ENCODE measurements around the gene NPHS2.
"Not testable (repeated sequence)": the region's sequence is repeated elsewhere in the genome, so short reads cannot be mapped to it uniquely, and the experiment has no call there.

NPHS2 gene

GRCh38 chr1:179545321-179545720 is 30.4 kb downstream of the NPHS2 start:
- DNase-seq = no peak

DNA sequence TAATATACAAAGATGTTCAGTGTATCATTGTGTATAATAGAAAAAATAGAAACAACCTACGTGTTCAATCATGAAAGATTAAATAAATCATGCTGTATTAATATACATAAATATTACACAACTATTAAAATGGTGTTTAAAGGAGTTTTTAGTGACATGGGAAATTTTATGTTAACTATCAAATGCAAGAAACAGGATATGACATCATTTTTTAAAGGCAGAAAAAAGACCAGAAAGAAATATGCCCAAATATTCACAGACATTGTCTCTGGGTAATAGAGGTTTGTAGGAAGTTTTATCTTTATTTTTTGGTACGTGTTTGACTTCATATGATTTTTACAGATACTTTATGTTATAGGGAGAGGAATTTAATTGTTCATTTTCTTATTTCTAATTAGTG is 34.0 kb downstream of the NPHS2 start:
- no peak for DNase-seq

DNA sequence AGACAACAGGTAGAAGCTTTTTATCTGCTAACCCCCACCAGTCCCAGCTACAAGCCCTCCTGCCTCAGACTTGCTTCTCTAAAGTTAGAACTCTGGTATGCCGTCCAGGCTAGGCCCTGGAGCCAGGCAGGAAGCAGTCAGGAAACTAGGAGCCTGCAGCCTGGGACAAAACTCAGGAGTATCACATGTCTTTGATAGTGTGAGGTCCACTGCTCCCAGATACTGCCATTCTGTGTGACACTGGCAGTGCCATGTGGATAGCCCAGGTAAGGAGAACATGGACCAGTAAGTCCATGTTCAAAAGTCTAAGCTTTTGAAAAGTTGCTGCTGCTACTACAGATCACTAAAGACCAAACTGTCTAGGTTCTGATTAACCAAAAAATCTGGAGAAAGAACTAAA is 45.4 kb downstream of the NPHS2 start:
- no peak for DNase-seq

GRCh38 chr1:179529482-179530195 is 46.1 kb downstream of the NPHS2 start:
- no peak for DNase-seq

- not testable (repeated sequence) for DNase-seq
Observed at GRCh38 chr1:179518544-179518943, 57.2 kb downstream of the NPHS2 start.

DNA sequence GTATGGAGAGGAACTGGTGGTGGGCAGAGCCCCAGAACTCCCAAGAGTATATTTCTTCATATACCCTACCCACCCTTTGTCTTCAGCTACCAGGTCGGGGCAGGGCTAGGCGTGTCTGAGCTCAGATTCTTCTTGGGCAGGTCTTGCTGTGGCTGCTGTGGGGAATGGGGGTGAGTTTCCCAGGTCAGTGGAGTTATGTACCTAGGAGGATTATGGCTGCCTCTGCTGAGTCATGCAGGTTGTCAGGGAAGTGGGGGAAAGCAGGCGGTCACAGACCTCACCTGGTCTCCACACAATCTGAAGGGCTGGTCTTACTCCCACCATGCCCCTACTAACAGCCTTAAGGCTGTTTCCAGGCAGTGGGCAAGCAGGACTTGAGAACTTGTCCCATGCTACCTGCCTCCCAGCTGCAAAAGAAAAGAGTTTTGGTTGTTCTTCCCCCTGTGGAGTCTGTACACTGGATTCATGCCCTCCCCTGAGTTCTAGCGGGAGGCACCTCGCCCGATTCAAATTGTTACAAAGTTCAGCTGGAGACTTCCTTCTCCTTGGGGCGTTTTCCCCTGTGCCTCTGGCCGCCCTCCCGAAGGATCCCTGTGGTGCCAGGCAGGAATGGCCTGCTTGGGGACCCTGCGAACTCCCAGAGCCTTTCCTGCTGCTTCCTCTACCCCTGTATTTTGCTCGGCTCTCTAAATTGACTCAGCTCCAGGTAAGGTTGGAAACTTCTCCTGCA is 58.6 kb downstream of the NPHS2 start:
- DNase-seq = no peak

DNA sequence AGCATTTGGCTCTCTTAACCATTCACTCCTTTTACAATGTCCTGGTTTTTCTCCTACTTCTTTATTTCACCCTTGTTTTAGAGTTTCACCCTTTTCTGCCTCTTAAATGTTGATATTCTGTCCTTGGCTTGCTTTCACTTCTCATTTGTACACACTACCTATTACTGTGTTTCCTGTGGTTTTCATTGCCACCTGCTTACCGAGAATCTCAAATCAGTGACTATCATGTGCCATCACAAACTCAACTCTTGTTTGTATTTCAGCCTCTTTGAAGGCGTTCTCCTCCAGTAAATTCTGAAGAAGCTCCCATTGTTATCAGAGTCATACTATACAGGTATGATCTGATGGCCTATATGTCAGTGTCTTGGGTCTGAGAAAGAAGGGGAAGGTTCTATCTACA is 65.7 kb downstream of the NPHS2 start:
- no peak for DNase-seq

DNA sequence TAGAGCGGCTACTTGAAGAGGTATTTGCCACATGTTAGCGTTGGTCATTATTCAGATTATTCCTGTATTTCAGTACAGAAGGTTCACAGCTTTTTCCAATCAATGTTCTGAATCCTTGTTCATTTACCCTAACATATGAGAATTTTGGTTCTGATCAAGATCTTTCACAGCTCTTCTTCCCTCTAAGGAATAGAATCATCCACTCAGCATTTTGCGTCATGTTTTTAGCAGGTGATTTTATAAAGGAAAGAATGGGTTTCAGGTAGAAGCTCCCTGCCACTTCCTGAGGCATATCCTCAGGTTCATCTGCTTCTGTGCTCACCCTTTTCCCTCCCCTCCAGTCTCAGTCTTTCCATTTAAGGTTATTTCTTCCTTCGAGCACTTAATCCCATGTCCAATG is 66.4 kb downstream of the NPHS2 start:
- DNase-seq = no peak

DNA sequence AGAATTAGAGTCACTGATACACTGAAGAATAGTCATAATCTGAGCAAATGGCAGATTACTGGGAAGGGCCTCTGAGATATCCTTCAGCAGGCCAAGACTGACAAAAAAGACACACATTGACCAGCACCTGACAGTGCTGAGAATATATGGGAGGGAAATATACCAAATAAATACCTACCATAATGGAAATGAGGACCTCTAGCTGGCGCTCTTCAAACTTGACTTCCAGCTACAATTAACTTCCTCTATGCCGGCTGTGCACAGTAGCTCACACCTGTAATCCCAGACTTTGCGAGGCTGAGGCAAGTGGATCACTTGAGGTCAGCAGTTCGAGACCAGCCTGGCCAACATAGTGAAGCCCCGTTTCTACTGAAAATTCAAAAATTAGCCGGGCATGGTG is 69.5 kb downstream of the NPHS2 start:
- DNase-seq = no peak
